ENCODE results near the gene NOL8.

GRCh38 chr9:92327283-92327850 is 2.2 kb upstream of the NOL8 start:
- TF ChIP-seq POLR2AphosphoS5 (IDR thresholded peaks at IDR 0.05; ENCODE audit: low read depth, low read length): no peak
- TF ChIP-seq TAF1 (IDR thresholded peaks at IDR 0.05; ENCODE audit: borderline replicate concordance, insufficient read depth, low read length): no peak
- no peak for TF ChIP-seq REST (IDR thresholded peaks at IDR 0.05; ENCODE audit: insufficient read depth in 1 of 2, low read depth in 2 of 2, low read length in 2 of 2)
- no peak for TF ChIP-seq SIN3A (IDR thresholded peaks at IDR 0.05; ENCODE audit: borderline replicate concordance, insufficient read depth, low read length)
- TF ChIP-seq FOXP2 (optimal IDR thresholded peaks at IDR 0.05; ENCODE audit: borderline replicate concordance, extremely low read depth, extremely low read length, insufficient read depth): no peak
